ENCODE results near the gene ACCS. TPM values are rescaled to one million over a fixed set of nuclear protein-coding genes. Genes with fewer than 3 reads are reported as not detected.

ACCS gene
- total RNA-seq, 1 donor from 2014 or later, result 7.9 TPM

GRCh38 chr11:44051171-44051570, 14.9 kb upstream of the ACCS start:
- Histone ChIP-seq H3K4me1 (no peaks in the 10 kb centered on the region), H3K36me3 (no peaks in the 10 kb centered on the region), H3K27ac (replicated peaks) (no peak overlapping the region), H3K4me3 (no peak overlapping the region), H3K9me3 (replicated peaks) (no peaks in the 10 kb centered on the region), H3K27me3 (ENCODE audit: low read depth) (peaks cover 3% of the 10 kb centered on the region)
- intact Hi-C loops (cut with micrococcal nuclease), result no loop called here
- no peak for TF ChIP-seq CTCF (IDR thresholded peaks at IDR 0.05; ENCODE audit: borderline replicate concordance)
- DNase-seq, result no peak

DNA sequence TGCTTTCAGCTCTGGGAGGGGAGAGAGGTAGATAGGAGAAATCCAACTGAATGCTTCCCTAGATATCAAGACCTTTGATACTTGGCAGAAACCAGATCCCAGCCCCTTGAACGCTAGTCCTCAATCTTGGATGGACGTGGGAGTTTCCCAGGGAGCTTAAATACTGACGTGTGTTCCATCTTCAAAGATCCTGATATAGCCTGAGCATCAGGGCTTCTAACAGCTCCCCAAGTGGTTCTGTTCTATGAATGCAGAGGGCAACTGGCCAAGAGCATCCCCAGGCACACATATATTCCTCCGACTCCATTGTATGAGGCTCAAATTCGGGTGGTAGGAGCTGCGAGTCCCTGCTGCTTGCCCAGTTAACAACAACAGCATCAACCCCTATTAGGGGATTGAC, 8.7 kb upstream of the ACCS start:
- no peak for DNase-seq
- TF ChIP-seq CTCF (IDR thresholded peaks at IDR 0.05; ENCODE audit: borderline replicate concordance), result no peak
- Histone ChIP-seq H3K27ac (replicated peaks) (no peak overlapping the region), H3K9me3 (replicated peaks) (no peaks in the 10 kb centered on the region), H3K4me1 (no peaks in the 10 kb centered on the region), H3K4me3 (no peak overlapping the region), H3K36me3 (no peaks in the 10 kb centered on the region), H3K27me3 (ENCODE audit: low read depth) (no peaks in the 10 kb centered on the region)
- intact Hi-C loops (cut with micrococcal nuclease), result no loop called here

DNA sequence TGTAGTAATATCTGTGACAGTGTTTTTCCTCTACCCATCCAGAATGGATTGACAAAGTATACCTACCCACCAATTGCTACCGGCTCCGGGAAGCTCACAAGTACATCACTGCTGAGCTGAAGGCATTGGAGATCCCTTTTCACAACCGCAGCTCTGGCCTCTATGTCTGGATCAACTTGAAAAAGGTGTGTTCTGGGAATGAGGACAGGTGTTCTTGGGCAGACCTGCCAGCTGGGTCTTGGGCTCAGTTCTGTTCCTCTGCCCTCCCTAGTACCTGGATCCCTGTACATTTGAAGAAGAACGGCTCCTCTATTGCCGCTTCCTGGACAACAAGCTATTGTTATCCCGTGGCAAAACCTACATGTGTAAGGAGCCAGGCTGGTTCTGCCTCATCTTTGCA, 7.8 kb upstream of the ACCS start:
- intact Hi-C loops (cut with micrococcal nuclease), result no loop called here
- Histone ChIP-seq H3K4me1 (no peaks in the 10 kb centered on the region), H3K27me3 (ENCODE audit: low read depth) (no peaks in the 10 kb centered on the region), H3K27ac (replicated peaks) (no peak overlapping the region), H3K36me3 (no peaks in the 10 kb centered on the region), H3K4me3 (no peak overlapping the region), H3K9me3 (replicated peaks) (no peaks in the 10 kb centered on the region)
- TF ChIP-seq CTCF (IDR thresholded peaks at IDR 0.05; ENCODE audit: borderline replicate concordance), result no peak
- no peak for DNase-seq

DNA sequence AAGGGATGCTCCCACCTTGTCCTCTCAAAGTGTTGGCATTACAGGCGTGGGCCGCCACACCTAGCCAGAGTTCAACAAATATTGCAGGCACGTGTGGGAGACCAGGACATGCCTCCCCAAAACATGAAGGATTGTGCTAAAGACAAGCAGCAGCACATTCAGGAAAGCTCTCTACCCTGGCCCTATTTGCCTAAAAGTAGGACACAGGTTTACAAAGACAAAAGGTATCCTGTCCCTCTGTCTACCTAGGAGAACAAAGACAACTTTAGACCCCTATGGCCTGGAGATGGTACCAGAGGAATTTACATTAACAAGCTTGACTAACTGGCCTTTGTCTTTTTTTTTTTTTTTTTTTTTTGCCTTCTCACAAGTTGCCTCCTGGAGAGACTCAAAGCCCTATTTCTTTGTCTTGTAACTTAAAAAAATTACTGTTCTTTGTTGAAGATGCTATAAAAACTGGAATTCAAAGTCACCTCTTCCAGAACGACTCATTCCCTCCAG, 859 bp upstream of the ACCS start:
- Histone ChIP-seq H3K9me3 (replicated peaks) (no peaks in the 10 kb centered on the region), H3K4me3 (peak overlapping the region; percentile 76), H3K27ac (replicated peaks) (peak overlapping the region; percentile 89), H3K27me3 (ENCODE audit: low read depth) (no peaks in the 10 kb centered on the region), H3K36me3 (peaks cover 4% of the 10 kb centered on the region), H3K4me1 (peaks cover 16% of the 10 kb centered on the region)
- intact Hi-C loops (cut with micrococcal nuclease), result no loop called here
- no peak for TF ChIP-seq CTCF (IDR thresholded peaks at IDR 0.05; ENCODE audit: borderline replicate concordance)
- DNase-seq, result no peak

GRCh38 chr11:44066732-44067141, 667 bp downstream of the ACCS start:
- TF ChIP-seq CTCF (IDR thresholded peaks at IDR 0.05; ENCODE audit: borderline replicate concordance), result no peak
- Histone ChIP-seq H3K9me3 (replicated peaks) (no peaks in the 10 kb centered on the region), H3K4me3 (peak overlapping the region; percentile 76), H3K27me3 (ENCODE audit: low read depth) (no peaks in the 10 kb centered on the region), H3K4me1 (peaks cover 16% of the 10 kb centered on the region), H3K36me3 (peaks cover 13% of the 10 kb centered on the region), H3K27ac (replicated peaks) (peak overlapping the region; percentile 89)
- intact Hi-C loops (cut with micrococcal nuclease), result no loop called here
- no peak for DNase-seq

All from left ventricle myocardium inferior (tissue), 1 donor.